Amniotic stem cell (primary cell): ENCODE data around the gene TWIST2.

ENCODE experiments used
- DNase-seq: peaks from one replicate; lab custom pipeline; 2025; lab: John Stamatoyannopoulos, UW

TWIST2 gene

DNA sequence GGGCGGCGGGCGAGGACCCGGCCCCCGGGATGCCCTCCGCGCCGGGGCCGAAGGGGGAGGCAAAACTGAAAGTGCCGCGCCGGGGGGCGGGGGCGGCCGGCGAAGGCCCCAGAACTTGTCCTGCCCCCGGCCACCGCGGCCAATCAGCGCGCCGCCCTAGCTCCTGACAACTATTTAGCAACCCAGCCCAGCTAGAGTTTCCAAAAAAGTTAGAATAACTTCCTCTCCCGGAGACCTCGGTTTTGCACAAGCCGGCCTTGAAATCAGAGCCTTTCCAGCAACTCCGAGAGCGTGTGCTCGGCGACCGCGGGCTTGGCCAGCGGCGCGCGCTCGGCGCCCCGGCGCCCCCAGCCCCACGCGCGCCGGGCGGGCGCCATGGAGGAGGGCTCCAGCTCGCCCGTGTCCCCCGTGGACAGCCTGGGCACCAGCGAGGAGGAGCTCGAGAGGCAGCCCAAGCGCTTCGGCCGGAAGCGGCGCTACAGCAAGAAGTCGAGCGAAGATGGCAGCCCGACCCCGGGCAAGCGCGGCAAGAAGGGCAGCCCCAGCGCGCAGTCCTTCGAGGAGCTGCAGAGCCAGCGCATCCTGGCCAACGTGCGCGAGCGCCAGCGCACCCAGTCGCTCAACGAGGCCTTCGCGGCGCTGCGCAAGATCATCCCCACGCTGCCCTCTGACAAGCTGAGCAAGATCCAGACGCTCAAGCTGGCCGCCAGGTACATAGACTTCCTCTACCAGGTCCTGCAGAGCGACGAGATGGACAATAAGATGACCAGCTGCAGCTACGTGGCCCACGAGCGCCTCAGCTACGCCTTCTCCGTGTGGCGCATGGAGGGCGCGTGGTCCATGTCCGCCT, at the start of gene TWIST2:
TWIST2 (plus strand) TSS at position 245 of the 850 bp plus-strand sequence; CDS start at position 376, 131 bp downstream.
- peak; percentile 94 for DNase-seq

- no peak for DNase-seq
These were observed 46.1 kb upstream of the TWIST2 start for GRCh38 chr2:238801791-238802190.

DNA sequence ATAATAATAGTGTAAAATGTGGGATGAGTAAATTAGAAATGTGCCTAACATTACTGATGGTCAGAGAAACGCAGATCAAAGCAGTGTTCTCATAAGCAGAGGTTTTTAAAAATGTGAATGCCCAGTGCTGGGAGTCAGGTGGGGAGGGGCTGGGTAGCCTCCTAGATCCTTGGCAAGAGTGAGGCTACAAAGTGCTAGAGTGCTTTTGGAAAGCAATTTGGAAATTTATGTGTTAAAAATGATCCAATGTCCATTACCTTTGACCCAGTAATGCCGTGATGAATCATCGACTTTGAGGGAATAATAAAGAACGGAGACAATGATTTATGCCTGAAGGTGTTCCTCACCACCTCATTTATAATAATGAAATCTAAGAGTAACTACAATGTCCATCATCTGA, 44.9 kb upstream of the TWIST2 start:
- no peak for DNase-seq

DNA sequence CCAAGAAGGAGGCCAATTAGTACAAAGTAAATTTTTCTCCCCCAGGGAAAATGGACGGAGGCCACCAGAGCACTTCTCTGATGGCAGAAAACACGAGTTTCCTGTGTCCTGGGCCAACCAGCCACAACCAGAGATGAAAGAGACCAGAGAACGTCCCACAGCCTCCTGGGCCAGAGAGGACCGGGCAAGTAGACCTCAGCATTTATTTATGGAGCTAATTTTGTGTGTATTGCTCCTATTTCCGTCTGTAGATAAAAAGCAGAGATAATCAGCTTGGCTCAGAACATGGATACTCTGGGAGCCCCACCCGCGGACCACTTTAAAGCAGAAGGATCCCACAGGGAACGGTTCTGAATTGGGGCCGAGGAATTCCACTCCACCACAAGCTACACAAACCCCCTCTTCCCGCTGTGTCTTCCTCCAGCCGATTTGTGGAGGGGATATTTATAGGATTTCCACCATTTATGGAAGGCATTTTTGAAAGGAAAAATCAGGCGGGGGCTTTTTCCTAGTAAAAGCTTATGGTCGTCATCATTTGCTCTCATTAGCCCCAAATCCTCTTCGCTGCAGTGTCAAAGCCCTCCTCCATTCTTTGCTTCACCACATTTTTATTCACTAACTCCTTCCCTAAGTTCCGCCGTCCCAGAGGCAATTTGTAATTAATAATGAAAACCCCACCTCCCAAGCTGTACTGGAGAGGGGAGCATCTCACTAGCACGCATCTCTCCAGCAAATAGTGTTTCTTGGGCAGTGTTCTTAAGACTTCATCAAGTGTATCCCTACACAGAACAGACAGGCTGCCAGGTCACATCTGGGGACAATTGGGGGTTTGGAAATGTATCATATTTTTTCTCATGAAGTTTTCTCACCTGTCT, 43.7 kb upstream of the TWIST2 start:
- DNase-seq: no peak

- DNase-seq: no peak
These were observed 39.1 kb upstream of the TWIST2 start for GRCh38 chr2:238808761-238809160.

GRCh38 chr2:238810321-238810720, 37.6 kb upstream of the TWIST2 start:
- no peak for DNase-seq

GRCh38 chr2:238811293-238811692, 36.6 kb upstream of the TWIST2 start:
- DNase-seq: no peak

DNA sequence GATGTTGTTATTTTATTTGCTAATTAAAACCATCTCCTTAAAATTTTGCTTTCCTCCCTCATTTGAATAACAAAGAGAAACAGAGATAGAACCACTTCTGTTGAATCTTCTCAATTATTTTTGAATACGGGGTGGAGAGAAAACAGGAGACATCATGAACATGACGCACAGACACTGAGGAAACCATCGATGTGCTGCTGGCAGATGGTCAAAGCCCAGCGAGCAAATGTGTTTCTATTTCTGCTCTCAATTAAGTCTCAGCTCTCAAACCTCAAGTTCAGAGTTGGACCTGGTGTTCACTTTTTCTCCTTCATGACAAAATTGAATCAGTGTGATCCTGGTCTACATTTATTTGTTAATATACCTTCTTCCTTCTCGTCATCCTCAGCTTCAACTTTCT, 36.1 kb upstream of the TWIST2 start:
- no peak for DNase-seq

- DNase-seq: no peak
These were observed 34.8 kb upstream of the TWIST2 start for GRCh38 chr2:238813109-238813508.

GRCh38 chr2:238814815-238815214, 33.1 kb upstream of the TWIST2 start:
- DNase-seq: no peak

DNA sequence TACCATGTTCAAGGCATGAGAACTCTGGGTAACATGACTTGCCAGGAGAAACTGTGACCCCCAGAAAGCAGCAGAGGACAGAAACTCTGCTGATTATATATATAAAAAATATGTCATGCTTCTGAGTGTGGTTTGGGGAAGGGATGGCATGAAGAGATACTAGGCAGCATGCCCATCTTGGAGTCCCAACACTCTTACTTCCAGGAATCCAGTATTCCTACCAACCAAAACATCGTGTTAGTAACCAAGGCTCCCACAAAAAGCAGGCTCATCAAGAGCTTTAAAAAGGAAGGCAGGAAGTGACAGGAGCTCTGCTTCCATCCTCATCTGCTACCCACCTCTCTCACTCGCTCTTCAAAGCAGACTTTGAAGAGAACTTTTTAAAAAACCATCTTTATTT, 31.6 kb upstream of the TWIST2 start:
- DNase-seq: no peak

DNA sequence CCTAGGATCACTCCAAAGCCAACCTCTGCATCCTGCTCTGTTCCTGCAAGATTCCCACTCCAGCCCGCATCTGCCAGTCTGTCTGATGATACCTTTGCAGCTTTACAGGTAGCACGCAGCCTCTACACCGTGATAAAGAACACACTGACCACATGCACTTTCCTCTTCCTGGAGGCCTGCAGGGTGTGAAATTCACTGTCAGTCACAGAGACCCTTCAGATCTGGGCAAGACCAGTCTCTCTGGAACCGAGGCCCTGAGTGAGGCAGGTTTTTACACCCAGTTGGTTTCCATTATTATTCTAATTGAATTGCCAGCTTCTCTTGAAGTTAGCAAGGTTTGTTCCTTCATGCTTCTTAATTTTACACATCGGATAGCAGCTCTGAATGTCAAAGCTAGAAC, 30.5 kb upstream of the TWIST2 start:
- DNase-seq: no peak

GRCh38 chr2:238817891-238818290, 30.0 kb upstream of the TWIST2 start:
- DNase-seq: no peak

DNA sequence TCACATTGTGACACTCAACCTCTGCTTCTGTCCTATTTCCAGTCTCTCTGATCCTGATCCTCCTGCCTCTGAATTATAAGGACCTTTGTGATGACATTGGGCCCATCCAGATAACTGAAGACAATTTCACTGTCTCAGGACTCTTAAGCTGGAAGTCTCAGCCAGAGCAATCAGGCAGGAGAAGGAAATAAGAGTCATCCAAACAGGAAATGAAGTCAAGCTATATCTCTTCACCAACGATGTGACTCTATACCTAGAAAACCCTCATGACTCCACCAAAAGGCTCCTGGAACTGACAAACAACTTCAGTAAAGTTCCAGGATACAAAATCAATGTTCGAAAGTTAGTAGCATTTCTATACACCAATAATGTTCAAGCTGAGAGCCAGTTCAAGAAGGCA, 29.3 kb upstream of the TWIST2 start:
- no peak for DNase-seq

DNA sequence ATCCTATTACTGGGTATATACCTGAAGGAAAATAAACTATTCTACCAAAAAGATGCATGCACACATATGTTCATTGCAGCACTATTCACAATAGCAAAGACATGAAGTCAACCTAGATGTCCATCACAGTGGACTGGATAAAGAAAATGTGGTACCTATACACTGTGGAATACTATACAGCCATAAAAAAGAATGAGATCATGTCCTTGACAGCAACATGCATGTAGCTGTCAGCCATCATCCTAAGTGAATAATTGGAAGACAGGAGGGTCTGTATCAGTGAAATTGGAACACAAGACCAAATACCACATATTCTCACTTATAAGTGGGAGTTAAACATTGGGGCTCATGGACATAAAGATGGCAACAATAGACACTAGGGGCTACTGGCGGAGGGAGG, 27.7 kb upstream of the TWIST2 start:
- DNase-seq: no peak

- DNase-seq: no peak
These were observed 27.0 kb upstream of the TWIST2 start for GRCh38 chr2:238820916-238821315.

DNA sequence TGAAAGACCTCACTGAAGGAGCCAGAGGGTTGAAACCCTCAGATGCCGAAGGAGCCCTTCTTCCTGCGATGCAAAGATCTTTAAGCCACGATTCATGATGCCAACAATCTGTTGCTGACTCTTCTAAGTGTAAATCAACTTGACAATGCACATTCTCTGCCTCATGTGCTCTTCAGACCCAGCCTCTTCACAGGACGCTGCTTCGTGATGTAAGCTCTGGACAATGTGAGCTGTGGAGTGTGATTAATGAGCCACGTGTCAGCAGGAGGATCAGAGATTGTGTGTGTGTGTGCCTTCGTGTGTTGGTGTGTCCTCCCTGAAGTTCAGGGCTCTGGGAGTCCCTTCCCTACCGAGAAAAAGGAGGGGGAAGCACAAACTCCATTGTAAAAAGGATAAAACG, 26.5 kb upstream of the TWIST2 start:
- no peak for DNase-seq

DNA sequence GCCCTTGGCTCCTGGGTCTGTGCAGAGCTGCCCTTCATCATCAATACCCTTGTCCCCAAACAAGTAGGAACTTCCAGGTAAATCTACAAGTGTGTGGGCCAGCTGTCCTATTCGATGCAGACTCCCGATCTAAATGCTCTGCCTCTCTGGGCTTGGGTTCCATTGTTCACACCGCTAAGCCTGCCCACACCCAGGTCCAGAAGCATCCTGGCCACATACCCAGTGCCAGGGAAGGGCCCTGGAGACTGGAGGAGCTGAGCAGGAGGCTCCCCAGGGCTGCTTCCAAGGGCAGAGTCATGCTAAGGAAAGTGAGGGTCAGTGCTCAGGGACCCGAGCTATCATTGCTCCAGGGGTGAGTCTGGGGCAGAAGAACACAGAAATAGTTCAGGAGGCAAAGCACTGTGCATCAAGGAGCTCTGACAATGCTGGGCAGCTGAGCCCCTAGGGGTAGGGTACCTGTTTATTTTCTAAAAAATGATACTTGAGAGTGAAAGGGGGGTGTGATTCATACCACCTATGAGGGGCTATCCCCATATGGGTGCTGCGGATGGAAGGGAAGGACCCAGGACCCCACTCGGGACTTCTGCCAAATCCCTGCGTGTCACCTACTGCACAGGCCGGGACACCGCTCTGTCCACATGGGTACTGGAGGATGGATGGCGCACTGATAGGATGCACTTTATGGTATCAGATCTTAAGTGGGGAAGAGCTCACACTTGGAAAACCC, 25.8 kb upstream of the TWIST2 start:
- DNase-seq: no peak

DNA sequence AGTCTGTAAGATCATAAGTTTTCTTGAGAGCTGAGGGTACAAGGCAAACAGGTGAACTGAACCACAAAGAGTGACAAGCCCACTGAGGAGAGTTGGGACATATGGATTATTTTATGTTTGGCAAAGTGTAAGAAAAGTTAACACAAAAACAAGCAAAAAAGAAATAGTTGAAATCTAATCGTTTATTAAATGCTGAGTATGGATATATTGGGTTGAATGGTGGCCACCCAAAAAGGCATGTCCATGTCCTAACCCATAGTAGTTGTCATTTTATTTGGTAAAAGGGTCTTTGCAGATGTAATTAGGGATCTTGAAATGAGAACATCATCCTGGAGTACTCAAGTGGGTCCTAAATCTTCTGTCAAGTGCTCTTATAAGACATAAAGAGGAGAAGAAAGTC, 24.9 kb upstream of the TWIST2 start:
- no peak for DNase-seq

DNA sequence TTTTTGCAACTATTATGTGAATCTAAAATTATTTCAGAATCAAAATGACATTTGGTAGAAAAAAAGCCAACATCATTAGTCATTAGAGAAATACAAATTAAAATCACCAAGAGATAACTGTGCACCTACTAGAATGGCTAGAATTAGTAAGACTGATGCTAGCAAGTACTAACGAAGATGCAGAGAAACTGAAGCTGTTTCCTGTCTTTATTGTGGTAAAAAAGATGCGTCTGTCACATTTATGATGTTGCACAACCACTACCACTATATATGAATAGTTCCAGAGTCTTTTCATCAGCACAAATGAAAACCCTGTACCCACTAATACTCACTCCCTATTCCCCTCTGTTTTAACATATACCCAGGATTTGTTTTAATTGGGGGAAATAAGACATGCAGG, 16.7 kb upstream of the TWIST2 start:
- DNase-seq: no peak

DNA sequence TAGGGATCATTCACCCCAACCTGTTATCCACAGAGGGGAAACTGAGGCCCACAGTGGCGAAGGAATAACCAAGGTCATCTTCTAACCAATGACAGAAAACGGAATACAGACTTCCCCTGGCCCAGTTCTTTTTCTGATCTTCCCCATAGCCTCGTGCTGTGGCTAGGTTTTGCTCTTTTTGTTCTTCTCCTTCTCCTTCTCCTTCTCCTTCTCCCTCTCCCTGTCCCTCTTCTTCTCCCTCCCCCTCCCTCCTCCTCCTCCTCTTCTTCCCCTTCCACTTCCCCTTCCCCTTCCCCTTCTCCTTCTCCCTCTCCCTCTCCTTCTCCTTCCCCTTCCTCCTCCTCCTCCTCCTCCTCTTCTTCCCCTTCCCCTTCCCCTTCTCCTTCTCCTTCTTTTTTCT, 12.9 kb upstream of the TWIST2 start:
- DNase-seq: no peak

GRCh38 chr2:238835726-238836301, 12.1 kb upstream of the TWIST2 start:
- no peak for DNase-seq
